PC-9 (cell line): ENCODE data around the gene SCLY. TPM values are rescaled to one million over a fixed set of nuclear protein-coding genes. Genes with fewer than 3 reads are reported as not detected.

Source experiments
- BruUV-seq: library from RNA; stranded (reverse); fragments of 400-500 nt; replicated peaks from 2 replicates; lab custom pipeline; 2021; lab: Mats Ljungman, UMichigan
- CTCF ChIA-PET: fragments of 300-600 bp; sonication (Branson Sonifier 250); formaldehyde crosslinking; loops from one replicate; lab custom pipeline; 2022; ENCODE audit warnings: antibody characterized with exemption; lab: Charles Lee
- POLR2A ChIA-PET: fragments of 300-600 bp; sonication (Branson Sonifier 250); formaldehyde crosslinking; loops from one replicate; lab custom pipeline; 2022; ENCODE audit warnings: antibody characterized with exemption; ENCODE audit not compliant: unreplicated experiment; lab: Charles Lee
- DNase-seq, 2 experiments: peaks; one replicate each; pipeline versions ENCODE4 v3.0.0 to v3.0.0-alpha.2; 2015 to 2022; ENCODE audit warnings: mixed read lengths in 1 of 2
- H2AFZ ChIP-seq: fragments of 200-600 bp; sonication (generic); 2 replicates; pipeline ENCODE4 v1.8.1; 2017; ENCODE audit warnings: antibody characterized with exemption
- H3F3A ChIP-seq: fragments of 200-600 bp; sonication (generic); 2 replicates; pipeline ENCODE4 v1.8.1; 2017; ENCODE audit warnings: antibody characterized with exemption, mild to moderate bottlenecking, low read depth; ENCODE audit not compliant: insufficient read depth
- H3K27ac ChIP-seq: fragments of 200-600 bp; sonication (generic); 2 replicates; pipeline ENCODE4 v1.6.1; 2016; ENCODE audit warnings: mixed run types
- H3K27me3 ChIP-seq: fragments of 200-600 bp; sonication (generic); 2 replicates; pipeline ENCODE4 v1.6.1; 2016; ENCODE audit warnings: low read depth, mixed run types; ENCODE audit not compliant: insufficient read depth
- H3K36me3 ChIP-seq: fragments of 200-600 bp; sonication (generic); 2 replicates; pipeline ENCODE4 v1.6.1; 2016; ENCODE audit warnings: low read depth, mixed run types
- H3K4me1 ChIP-seq: fragments of 200-600 bp; sonication (generic); replicated peaks from 2 replicates; pipeline ENCODE4 v1.6.1; 2016; ENCODE audit warnings: mixed run types; ENCODE audit not compliant: insufficient read depth
- H3K4me2 ChIP-seq: fragments of 200-600 bp; sonication (generic); 2 replicates; pipeline ENCODE4 v1.6.1; 2017; ENCODE audit warnings: mixed run types
- H3K4me3 ChIP-seq: fragments of 200-600 bp; sonication (generic); 2 replicates; pipeline ENCODE4 v1.6.1; 2016; ENCODE audit warnings: mixed run types
- H3K79me2 ChIP-seq: fragments of 200-600 bp; sonication (generic); 2 replicates; pipeline ENCODE4 v1.6.1; 2017; ENCODE audit warnings: low read depth, mixed run types
- H3K9me2 ChIP-seq: fragments of 200-600 bp; sonication (generic); 2 replicates; pipeline ENCODE4 v1.8.1; 2017; ENCODE audit warnings: mild to moderate bottlenecking; ENCODE audit not compliant: insufficient read depth
- H3K9me3 ChIP-seq: fragments of 200-600 bp; sonication (generic); 2 replicates; pipeline ENCODE4 v1.8.1; 2016; ENCODE audit warnings: low read depth; ENCODE audit not compliant: insufficient read depth
- H4K20me1 ChIP-seq: fragments of 200-600 bp; sonication (generic); 2 replicates; pipeline ENCODE4 v1.8.1; 2017; ENCODE audit not compliant: insufficient read depth
- CTCF ChIP-seq: fragments of 200-600 bp; sonication (generic); conservative IDR thresholded peaks from 2 replicates; pipeline ENCODE4 v1.6.1; 2017; ENCODE audit warnings: mixed run types, antibody characterized with exemption, mild to moderate bottlenecking, moderate library complexity
- EZH2 ChIP-seq: fragments of 200-600 bp; sonication (generic); IDR thresholded peaks from 2 replicates; pipeline ENCODE4 v1.8.0; 2017; ENCODE audit warnings: antibody characterized with exemption, low read depth
- intact Hi-C: fragments of 100-400 bp; cut with micrococcal nuclease; formaldehyde crosslinking; loops from one replicate; pipeline ENCODE4 v1.10.0; 2022; ENCODE audit not compliant: unreplicated experiment
- total RNA-seq: library from RNA; stranded (reverse); gene quantifications from 2 replicates; pipeline ENCODE4 v1.2.3, GENCODE V29; 2021

Gene SCLY
- total RNA-seq, 1 experiment from 2014 or later = 40.0 TPM

GRCh38 chr2:238142382-238143205 is 81.8 kb downstream of the SCLY start:
- Histone ChIP-seq H3F3A (peaks cover 23% of the 10 kb centered on the region), H3K27ac (no peak overlapping the region), H3K27me3 (no peaks in the 10 kb centered on the region), H4K20me1 (no peaks in the 10 kb centered on the region), H3K4me1 (peaks cover 65% of the 10 kb centered on the region), H3K79me2 (no peaks in the 10 kb centered on the region), H3K36me3 (no peaks in the 10 kb centered on the region), H3K9me2 (no peaks in the 10 kb centered on the region), H2AFZ (no peak overlapping the region), H3K4me2 (peak overlapping the region; percentile 69), H3K9me3 (no peaks in the 10 kb centered on the region), H3K4me3 (no peak overlapping the region)
- no peak for DNase-seq
- POLR2A ChIA-PET = interaction anchor here (0.6 kb wide), 1 partner anchor 97 kb away, joined by 3 read pairs; no protein-coding TSS in a partner anchor
- TF ChIP-seq CTCF (no peak), EZH2 (no peak)
- intact Hi-C loops = loop anchor here (2.0 to 10.0 kb wide), 2 partner anchors 102 to 278 kb away; partner anchors contain the start of gene HES6
- CTCF ChIA-PET = no interaction called here
- BruUV-seq = no TSS peak

- Histone ChIP-seq H3K79me2 (no peaks in the 10 kb centered on the region), H3K36me3 (no peaks in the 10 kb centered on the region), H3K4me2 (peak overlapping the region; percentile 69), H3K27ac (no peak overlapping the region), H3K9me3 (no peaks in the 10 kb centered on the region), H3K27me3 (no peaks in the 10 kb centered on the region), H3K4me1 (peaks cover 57% of the 10 kb centered on the region), H3K4me3 (no peak overlapping the region), H2AFZ (no peak overlapping the region), H4K20me1 (no peaks in the 10 kb centered on the region), H3K9me2 (no peaks in the 10 kb centered on the region), H3F3A (peaks cover 21% of the 10 kb centered on the region)
- ChIA-PET CTCF (no interaction called here), POLR2A (interaction anchor here (0.6 kb wide), 2 partner anchors 17 to 41 kb away, joined by 3 to 4 read pairs; no protein-coding TSS in a partner anchor)
- peak; percentile 77 to 90 for DNase-seq
- no TSS peak for BruUV-seq
- TF ChIP-seq EZH2 = no peak
- TF ChIP-seq CTCF = no peak
- intact Hi-C loops = loop anchor here (2.0 to 10.0 kb wide), 2 partner anchors 101 to 279 kb away; partner anchors contain the start of gene HES6
Observed at GRCh38 chr2:238143239-238143951, 82.6 kb downstream of the SCLY start.

GRCh38 chr2:238144262-238144661 is 83.5 kb downstream of the SCLY start:
- H3K79me2 ChIP-seq = no peaks in the 10 kb centered on the region
- H3K9me3 ChIP-seq = no peaks in the 10 kb centered on the region
- H3K36me3 ChIP-seq = no peaks in the 10 kb centered on the region
- peak overlapping the region; percentile 69 for H3K4me2 ChIP-seq
- H3K27ac ChIP-seq = no peak overlapping the region
- H3F3A ChIP-seq = peaks cover 21% of the 10 kb centered on the region
- CTCF ChIA-PET = no interaction called here
- no peak for DNase-seq
- POLR2A ChIA-PET = interaction anchor here (0.6 kb wide), 2 partner anchors 16 to 40 kb away, joined by 3 to 4 read pairs; no protein-coding TSS in a partner anchor
- H3K9me2 ChIP-seq = no peaks in the 10 kb centered on the region
- peaks cover 48% of the 10 kb centered on the region for H3K4me1 ChIP-seq
- no peak overlapping the region for H3K4me3 ChIP-seq
- BruUV-seq = no TSS peak
- TF ChIP-seq CTCF (no peak), EZH2 (no peak)
- H4K20me1 ChIP-seq = no peaks in the 10 kb centered on the region
- H3K27me3 ChIP-seq = no peaks in the 10 kb centered on the region
- H2AFZ ChIP-seq = no peak overlapping the region
- intact Hi-C loops = loop anchor here (10.0 kb wide), 1 partner anchor 101 kb away; the partner anchor contains the start of gene HES6
